ENCODE data around the gene JARID2. TPM values are rescaled to one million over a fixed set of nuclear protein-coding genes. Genes with fewer than 3 reads are reported as not detected.
A peak's percentile ranks its signal among the peaks of the same experiment; 100 is the strongest.

The JARID2 gene
- polyA plus RNA-seq, 1 donor (not counting 4 experiments of a cell fraction or from before 2014, with no cell fraction given), result 11.0 TPM

GRCh38 chr6:15398633-15399275, 152.9 kb downstream of the JARID2 start:
- H3K9me3 ChIP-seq (ENCODE audit: control insufficient read depth, low read depth, low read length), result no peaks in the 10 kb centered on the region
- no peaks in the 10 kb centered on the region for H3K27me3 ChIP-seq (ENCODE audit: control insufficient read depth, extremely low read depth, insufficient read depth, low read length)
- no peak overlapping the region for H2AFZ ChIP-seq (ENCODE audit: control insufficient read depth, low read length)
- no peak for FAIRE-seq
- H3K4me2 ChIP-seq (ENCODE audit: control insufficient read depth, extremely low read depth, insufficient read depth, low read depth, low read length), result no peak overlapping the region
- H3K27ac ChIP-seq (ENCODE audit: control insufficient read depth, insufficient read depth, low read length), result no peak overlapping the region
- no peak overlapping the region for H3K4me3 ChIP-seq (ENCODE audit: control insufficient read depth in 2 of 3, extremely low read depth in 1 of 3, insufficient read depth in 2 of 3, low read depth in 1 of 3, low read length in 3 of 3)
- H3K79me2 ChIP-seq (ENCODE audit: control insufficient read depth, insufficient read depth, low read length), result peaks cover 90% of the 10 kb centered on the region
- dilution Hi-C loops (cut with MboI; ENCODE audit: extremely low pct_ligation_motif_present, low sequenced_read_pairs), result no loop called here
- H3K4me1 ChIP-seq (ENCODE audit: control insufficient read depth, extremely low read depth, insufficient read depth, low read length), result peaks cover 11% of the 10 kb centered on the region
- TF ChIP-seq EZH2 (IDR thresholded peaks at IDR 0.05; ENCODE audit: low read length), result no peak
- TF ChIP-seq CTCF (optimal IDR thresholded peaks at IDR 0.05 in 1 of 3, IDR thresholded peaks at IDR 0.05 in 1 of 3, conservative IDR thresholded peaks at IDR 0.05 in 1 of 3; ENCODE audit: extremely low read depth in 1 of 3, insufficient read depth in 2 of 3, low read length in 3 of 3), result no peak
- no peaks in the 10 kb centered on the region for H3K36me3 ChIP-seq (ENCODE audit: control insufficient read depth in 2 of 2, extremely low read depth in 1 of 2, insufficient read depth in 2 of 2, low read length in 2 of 2)
- H3K9ac ChIP-seq (ENCODE audit: control insufficient read depth, extremely low read depth, insufficient read depth, low read length), result no peak overlapping the region
- no peak for DNase-seq (ENCODE audit: low read depth, low spot score)
- no peaks in the 10 kb centered on the region for H3K9me1 ChIP-seq (ENCODE audit: control insufficient read depth, extremely low read depth, insufficient read depth, low read length)
- peaks cover 7% of the 10 kb centered on the region for H4K20me1 ChIP-seq (ENCODE audit: control insufficient read depth, extremely low read depth, insufficient read depth, low read length)

GRCh38 chr6:15399641-15400470, 154.0 kb downstream of the JARID2 start:
- no peak for DNase-seq (ENCODE audit: low read depth, low spot score)
- peak; percentile 26 for FAIRE-seq
- H3K9ac ChIP-seq (ENCODE audit: control insufficient read depth, extremely low read depth, insufficient read depth, low read length), result no peak overlapping the region
- H3K4me1 ChIP-seq (ENCODE audit: control insufficient read depth, extremely low read depth, insufficient read depth, low read length), result peaks cover 13% of the 10 kb centered on the region
- TF ChIP-seq CTCF (optimal IDR thresholded peaks at IDR 0.05 in 1 of 3, IDR thresholded peaks at IDR 0.05 in 1 of 3, conservative IDR thresholded peaks at IDR 0.05 in 1 of 3; ENCODE audit: extremely low read depth in 1 of 3, insufficient read depth in 2 of 3, low read length in 3 of 3) (no peak), EZH2 (IDR thresholded peaks at IDR 0.05; ENCODE audit: low read length) (no peak)
- H3K27ac ChIP-seq (ENCODE audit: control insufficient read depth, insufficient read depth, low read length), result peak overlapping the region; percentile 13
- peaks cover 4% of the 10 kb centered on the region for H4K20me1 ChIP-seq (ENCODE audit: control insufficient read depth, extremely low read depth, insufficient read depth, low read length)
- peak overlapping the region; percentile 55 for H3K4me2 ChIP-seq (ENCODE audit: control insufficient read depth, extremely low read depth, insufficient read depth, low read depth, low read length)
- dilution Hi-C loops (cut with MboI; ENCODE audit: extremely low pct_ligation_motif_present, low sequenced_read_pairs), result no loop called here
- H3K4me3 ChIP-seq (ENCODE audit: control insufficient read depth in 2 of 3, extremely low read depth in 1 of 3, insufficient read depth in 2 of 3, low read depth in 1 of 3, low read length in 3 of 3), result no peak overlapping the region
- no peak overlapping the region for H2AFZ ChIP-seq (ENCODE audit: control insufficient read depth, low read length)
- H3K9me1 ChIP-seq (ENCODE audit: control insufficient read depth, extremely low read depth, insufficient read depth, low read length), result no peaks in the 10 kb centered on the region
- peaks cover 91% of the 10 kb centered on the region for H3K79me2 ChIP-seq (ENCODE audit: control insufficient read depth, insufficient read depth, low read length)
- H3K27me3 ChIP-seq (ENCODE audit: control insufficient read depth, extremely low read depth, insufficient read depth, low read length), result no peaks in the 10 kb centered on the region
- no peaks in the 10 kb centered on the region for H3K36me3 ChIP-seq (ENCODE audit: control insufficient read depth in 2 of 2, extremely low read depth in 1 of 2, insufficient read depth in 2 of 2, low read length in 2 of 2)
- no peaks in the 10 kb centered on the region for H3K9me3 ChIP-seq (ENCODE audit: control insufficient read depth, low read depth, low read length)

Measured in keratinocyte (primary cell).